Liver (tissue), 9 donors: ENCODE data around the gene RXFP3. TPM values are rescaled to one million over a fixed set of nuclear protein-coding genes. Genes with fewer than 3 reads are reported as not detected.

ENCODE experiments used
- DNase-seq: peaks from one replicate; pipeline ENCODE4 v3.0.0-alpha.2; 2017; ENCODE audit warnings: low spot score
- H3K27ac ChIP-seq, 2 donors: one replicate each; pipeline ENCODE4 v1.7.0; 2013; ENCODE audit warnings: inconsistent platforms in 2 of 2, low read length in 2 of 2, control low read depth in 1 of 2, low read depth in 1 of 2, mild to moderate bottlenecking in 1 of 2
- H3K27me3 ChIP-seq, 4 donors: one replicate each; pipeline versions ENCODE4 v1.6.1 to v1.7.0; 2013; ENCODE audit warnings: low read length in 3 of 4, inconsistent platforms in 1 of 4, mild to moderate bottlenecking in 1 of 4, moderate library complexity in 1 of 4; ENCODE audit not compliant: control insufficient read depth in 4 of 4, insufficient read depth in 4 of 4
- H3K36me3 ChIP-seq, 4 donors: one replicate each; pipeline versions ENCODE4 v1.6.1 to v1.7.0; 2013; ENCODE audit warnings: low read length in 3 of 4, mild to moderate bottlenecking in 3 of 4, low read depth in 1 of 4, moderate library complexity in 1 of 4; ENCODE audit not compliant: control insufficient read depth in 4 of 4, insufficient read depth in 3 of 4
- H3K4me1 ChIP-seq, 4 donors: one replicate each; pipeline versions ENCODE4 v1.6.1 to v1.7.0; 2013; ENCODE audit warnings: low read length in 3 of 4, mild to moderate bottlenecking in 3 of 4, moderate library complexity in 1 of 4; ENCODE audit not compliant: control insufficient read depth in 4 of 4, insufficient read depth in 4 of 4
- H3K4me3 ChIP-seq, 3 donors: one replicate each; pipeline versions ENCODE4 v1.6.1 to v1.7.0; 2013; ENCODE audit warnings: low read length in 3 of 3, control low read depth in 1 of 3, low read depth in 1 of 3, mild to moderate bottlenecking in 1 of 3
- H3K9ac ChIP-seq, 2 donors: one replicate each; pipeline ENCODE4 v1.7.0; 2013; ENCODE audit warnings: low read length in 2 of 2, mild to moderate bottlenecking in 2 of 2, moderate library complexity in 2 of 2, control low read depth in 1 of 2, low read depth in 1 of 2
- H3K9me3 ChIP-seq, 4 donors: one replicate each; pipeline versions ENCODE4 v1.6.1 to v1.7.0; 2013; ENCODE audit warnings: low read length in 3 of 4; ENCODE audit not compliant: control insufficient read depth in 4 of 4
- EGR1 ChIP-seq, 2 donors: IDR thresholded peaks; 2 replicates each; pipeline ENCODE4 v1.6.1; 2016 to 2018; ENCODE audit warnings: antibody characterized with exemption in 2 of 2, low read depth in 2 of 2
- FOXA1 ChIP-seq: IDR thresholded peaks from 2 replicates; pipeline ENCODE4 v1.6.1; 2016; ENCODE audit warnings: antibody characterized with exemption
- FOXA2 ChIP-seq: IDR thresholded peaks from 2 replicates; pipeline ENCODE4 v1.6.1; 2016; ENCODE audit warnings: antibody characterized with exemption
- GABPA ChIP-seq, 2 donors: IDR thresholded peaks in 1 of 2; conservative IDR thresholded peaks in 1 of 2; 2 replicates each; pipeline ENCODE4 v1.6.1; 2016; ENCODE audit warnings: antibody characterized with exemption in 2 of 2, mild to moderate bottlenecking in 1 of 2, moderate library complexity in 1 of 2
- HNF4A ChIP-seq, 2 donors: conservative IDR thresholded peaks; 2 replicates each; pipeline ENCODE4 v1.6.1; 2016; ENCODE audit warnings: antibody characterized with exemption in 2 of 2, mild to moderate bottlenecking in 2 of 2
- HNF4G ChIP-seq: IDR thresholded peaks from 2 replicates; pipeline ENCODE4 v1.6.1; 2016; ENCODE audit warnings: antibody characterized with exemption
- JUND ChIP-seq, 2 donors: IDR thresholded peaks; 2 replicates each; pipeline ENCODE4 v1.6.1; 2016; ENCODE audit warnings: antibody characterized with exemption in 2 of 2
- NR2F2 ChIP-seq: IDR thresholded peaks from 2 replicates; pipeline ENCODE4 v1.6.1; 2016; ENCODE audit warnings: antibody characterized with exemption
- RAD21 ChIP-seq, 2 donors: IDR thresholded peaks; 2 replicates each; pipeline ENCODE4 v1.6.1; 2016; ENCODE audit warnings: antibody characterized with exemption in 2 of 2, mild to moderate bottlenecking in 2 of 2
- RXRA ChIP-seq, 2 donors: IDR thresholded peaks; 2 replicates each; pipeline ENCODE4 v1.6.1; 2017 to 2018; ENCODE audit warnings: antibody characterized with exemption in 2 of 2, mild to moderate bottlenecking in 1 of 2
- SP1 ChIP-seq: IDR thresholded peaks from 2 replicates; pipeline ENCODE4 v1.6.1; 2018; ENCODE audit warnings: antibody characterized with exemption, mild to moderate bottlenecking
- TAF1 ChIP-seq: conservative IDR thresholded peaks from 2 replicates; pipeline ENCODE4 v1.6.1; 2016; ENCODE audit warnings: antibody characterized with exemption, mild to moderate bottlenecking
- YY1 ChIP-seq: IDR thresholded peaks from 2 replicates; pipeline ENCODE4 v1.6.1; 2016; ENCODE audit warnings: antibody characterized with exemption, mild to moderate bottlenecking
- WGBS: extraction: QIAGEN DNeasy Blood & Tissue Kit; methylation state at CpG from one replicate; pipeline ENCODE4 v1.1.7; 2013; 5-methylcytosine and 5-hydroxymethylcytosine counted together
- polyA plus RNA-seq, 2 donors: library from polyadenylated mRNA; stranded (reverse) in 1 of 2; unstranded in 1 of 2; fragments of 200-250 nt in 1 of 2; fragments of >200 nt in 1 of 2; fragmentation: Nextera tagmentation in 1 of 2; extraction: Ambion mirVana in 1 of 2; gene quantifications; one replicate each; pipeline versions ENCODE4 v1.2.1 to v1.2.3, GENCODE V29; 2013 to 2015
- total RNA-seq, 2 donors: library from RNA; depleted of rRNA; stranded (reverse); fragments of >200 nt; gene quantifications; one replicate each; pipeline ENCODE4 v1.2.3, GENCODE V29; 2014
- TF ChIP-seq, protein P1 (sequence below): IDR thresholded peaks from 2 replicates; pipeline ENCODE4 v1.6.1; 2016; ENCODE audit warnings: antibody characterized with exemption
- TF ChIP-seq, protein P2 (sequence below): fragments of 150-350 bp; IDR thresholded peaks from 2 replicates; pipeline ENCODE4 v1.5.1; 2017; ENCODE audit warnings: improper control_type of control experiment, low read depth, low read length; ENCODE audit not compliant: missing input control
- TF ChIP-seq, protein P3 (sequence below): IDR thresholded peaks from 2 replicates; pipeline ENCODE4 v1.6.1; 2016; ENCODE audit warnings: antibody characterized with exemption
- TF ChIP-seq, protein P4 (sequence below): IDR thresholded peaks from 2 replicates; pipeline ENCODE4 v1.6.1; 2016; ENCODE audit warnings: antibody characterized with exemption, mild to moderate bottlenecking
- TF ChIP-seq, protein P5 (sequence below): IDR thresholded peaks from 2 replicates; pipeline ENCODE4 v1.6.1; 2016; ENCODE audit warnings: antibody characterized with exemption
- donor health status: healthy.
- donor health status: healthy.
- donor health status: healthy.
- donor health status: healthy.
- donor health status: healthy.

The RXFP3 gene
- total and polyA plus RNA-seq, 4 donors: not detected

DNA sequence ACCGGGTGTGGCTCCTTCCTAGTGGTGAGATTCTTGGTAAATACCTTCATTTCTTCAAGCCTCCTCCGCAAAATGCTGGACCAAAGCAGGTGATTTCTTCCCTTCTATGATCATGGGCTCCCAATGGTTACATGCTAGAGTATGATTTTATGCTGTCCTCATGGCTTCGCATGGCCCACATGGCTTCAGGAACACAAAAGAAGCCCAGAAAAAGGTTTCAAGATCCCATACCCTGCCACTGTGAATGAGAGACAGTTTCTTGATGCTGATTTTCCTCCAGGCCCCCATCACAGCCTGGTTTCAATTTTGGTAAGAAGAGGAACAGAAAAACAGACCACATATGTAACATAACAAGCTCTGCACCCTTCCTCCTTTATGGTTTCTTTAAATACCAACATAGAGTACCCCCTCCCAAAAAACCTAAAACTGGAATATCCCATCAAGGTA, 2.4 kb upstream of the RXFP3 start:
- peaks cover 5 to 17% (median 11%) of the 10 kb centered on the region in 4 donors for H3K4me1 ChIP-seq
- WGBS: 80% methylated on average over 3 of the region's 3 CpGs
- no peak overlapping the region for H3K4me3 ChIP-seq
- DNase-seq: no peak
- TF ChIP-seq NR2F2: no peak
- TF ChIP-seq, protein P1, sequence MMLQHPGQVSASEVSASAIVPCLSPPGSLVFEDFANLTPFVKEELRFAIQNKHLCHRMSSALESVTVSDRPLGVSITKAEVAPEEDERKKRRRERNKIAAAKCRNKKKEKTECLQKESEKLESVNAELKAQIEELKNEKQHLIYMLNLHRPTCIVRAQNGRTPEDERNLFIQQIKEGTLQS: no peak
- no peak for TF ChIP-seq HNF4A (conservative IDR thresholded peaks at IDR 0.05)
- TF ChIP-seq, protein P2, sequence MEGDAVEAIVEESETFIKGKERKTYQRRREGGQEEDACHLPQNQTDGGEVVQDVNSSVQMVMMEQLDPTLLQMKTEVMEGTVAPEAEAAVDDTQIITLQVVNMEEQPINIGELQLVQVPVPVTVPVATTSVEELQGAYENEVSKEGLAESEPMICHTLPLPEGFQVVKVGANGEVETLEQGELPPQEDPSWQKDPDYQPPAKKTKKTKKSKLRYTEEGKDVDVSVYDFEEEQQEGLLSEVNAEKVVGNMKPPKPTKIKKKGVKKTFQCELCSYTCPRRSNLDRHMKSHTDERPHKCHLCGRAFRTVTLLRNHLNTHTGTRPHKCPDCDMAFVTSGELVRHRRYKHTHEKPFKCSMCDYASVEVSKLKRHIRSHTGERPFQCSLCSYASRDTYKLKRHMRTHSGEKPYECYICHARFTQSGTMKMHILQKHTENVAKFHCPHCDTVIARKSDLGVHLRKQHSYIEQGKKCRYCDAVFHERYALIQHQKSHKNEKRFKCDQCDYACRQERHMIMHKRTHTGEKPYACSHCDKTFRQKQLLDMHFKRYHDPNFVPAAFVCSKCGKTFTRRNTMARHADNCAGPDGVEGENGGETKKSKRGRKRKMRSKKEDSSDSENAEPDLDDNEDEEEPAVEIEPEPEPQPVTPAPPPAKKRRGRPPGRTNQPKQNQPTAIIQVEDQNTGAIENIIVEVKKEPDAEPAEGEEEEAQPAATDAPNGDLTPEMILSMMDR: no peak
- TF ChIP-seq HNF4G: no peak
- no peak for TF ChIP-seq TAF1
- no peak for TF ChIP-seq GABPA (IDR thresholded peaks at IDR 0.05 in 1 of 2, conservative IDR thresholded peaks at IDR 0.05 in 1 of 2)
- TF ChIP-seq, protein P3, sequence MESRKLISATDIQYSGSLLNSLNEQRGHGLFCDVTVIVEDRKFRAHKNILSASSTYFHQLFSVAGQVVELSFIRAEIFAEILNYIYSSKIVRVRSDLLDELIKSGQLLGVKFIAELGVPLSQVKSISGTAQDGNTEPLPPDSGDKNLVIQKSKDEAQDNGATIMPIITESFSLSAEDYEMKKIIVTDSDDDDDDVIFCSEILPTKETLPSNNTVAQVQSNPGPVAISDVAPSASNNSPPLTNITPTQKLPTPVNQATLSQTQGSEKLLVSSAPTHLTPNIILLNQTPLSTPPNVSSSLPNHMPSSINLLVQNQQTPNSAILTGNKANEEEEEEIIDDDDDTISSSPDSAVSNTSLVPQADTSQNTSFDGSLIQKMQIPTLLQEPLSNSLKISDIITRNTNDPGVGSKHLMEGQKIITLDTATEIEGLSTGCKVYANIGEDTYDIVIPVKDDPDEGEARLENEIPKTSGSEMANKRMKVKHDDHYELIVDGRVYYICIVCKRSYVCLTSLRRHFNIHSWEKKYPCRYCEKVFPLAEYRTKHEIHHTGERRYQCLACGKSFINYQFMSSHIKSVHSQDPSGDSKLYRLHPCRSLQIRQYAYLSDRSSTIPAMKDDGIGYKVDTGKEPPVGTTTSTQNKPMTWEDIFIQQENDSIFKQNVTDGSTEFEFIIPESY: no peak
- H3K9ac ChIP-seq: no peak overlapping the region
- H3K27me3 ChIP-seq: peaks cover 3 to 13% (median 6%) of the 10 kb centered on the region in 4 donors
- H3K36me3 ChIP-seq: no peaks in the 10 kb centered on the region
- no peak overlapping the region for H3K27ac ChIP-seq
- H3K9me3 ChIP-seq: no peaks in the 10 kb centered on the region

DNA sequence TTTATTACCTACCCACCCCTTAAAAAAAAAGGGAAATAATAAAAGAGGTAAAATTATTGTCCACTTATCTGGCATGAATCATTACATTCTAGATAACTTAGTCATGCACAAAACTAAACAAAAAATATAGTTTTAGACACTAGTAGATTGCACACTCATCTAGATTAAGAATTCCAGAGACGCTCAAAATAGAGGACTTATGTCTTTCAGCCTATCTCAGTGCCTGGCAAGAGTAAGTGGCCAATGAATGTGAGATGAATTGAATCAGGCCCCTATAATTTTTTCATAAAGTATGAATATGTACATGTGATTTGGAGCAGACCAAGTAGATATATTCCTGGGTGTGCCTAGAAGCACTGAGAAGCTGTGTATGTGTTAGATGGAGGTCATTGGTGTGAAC, 2.0 kb upstream of the RXFP3 start:
- peaks cover 3 to 13% (median 7%) of the 10 kb centered on the region in 4 donors for H3K27me3 ChIP-seq
- no peaks in the 10 kb centered on the region for H3K9me3 ChIP-seq
- no peak overlapping the region for H3K9ac ChIP-seq
- no peaks in the 10 kb centered on the region for H3K36me3 ChIP-seq
- TF ChIP-seq FOXA1 (no peak), SP1 (no peak), RXRA (IDR thresholded peaks at IDR 0.05) (no peak), RAD21 (IDR thresholded peaks at IDR 0.05) (no peak), TAF1 (no peak), JUND (IDR thresholded peaks at IDR 0.05) (no peak), HNF4A (conservative IDR thresholded peaks at IDR 0.05) (no peak), FOXA2 (no peak), HNF4G (no peak), NR2F2 (no peak), GABPA (IDR thresholded peaks at IDR 0.05 in 1 of 2, conservative IDR thresholded peaks at IDR 0.05 in 1 of 2) (no peak), EGR1 (IDR thresholded peaks at IDR 0.05; ENCODE audit: low read depth in 2 of 2) (no peak), YY1 (no peak)
- TF ChIP-seq, protein P3: no peak
- TF ChIP-seq, protein P2: no peak
- TF ChIP-seq, protein P4, sequence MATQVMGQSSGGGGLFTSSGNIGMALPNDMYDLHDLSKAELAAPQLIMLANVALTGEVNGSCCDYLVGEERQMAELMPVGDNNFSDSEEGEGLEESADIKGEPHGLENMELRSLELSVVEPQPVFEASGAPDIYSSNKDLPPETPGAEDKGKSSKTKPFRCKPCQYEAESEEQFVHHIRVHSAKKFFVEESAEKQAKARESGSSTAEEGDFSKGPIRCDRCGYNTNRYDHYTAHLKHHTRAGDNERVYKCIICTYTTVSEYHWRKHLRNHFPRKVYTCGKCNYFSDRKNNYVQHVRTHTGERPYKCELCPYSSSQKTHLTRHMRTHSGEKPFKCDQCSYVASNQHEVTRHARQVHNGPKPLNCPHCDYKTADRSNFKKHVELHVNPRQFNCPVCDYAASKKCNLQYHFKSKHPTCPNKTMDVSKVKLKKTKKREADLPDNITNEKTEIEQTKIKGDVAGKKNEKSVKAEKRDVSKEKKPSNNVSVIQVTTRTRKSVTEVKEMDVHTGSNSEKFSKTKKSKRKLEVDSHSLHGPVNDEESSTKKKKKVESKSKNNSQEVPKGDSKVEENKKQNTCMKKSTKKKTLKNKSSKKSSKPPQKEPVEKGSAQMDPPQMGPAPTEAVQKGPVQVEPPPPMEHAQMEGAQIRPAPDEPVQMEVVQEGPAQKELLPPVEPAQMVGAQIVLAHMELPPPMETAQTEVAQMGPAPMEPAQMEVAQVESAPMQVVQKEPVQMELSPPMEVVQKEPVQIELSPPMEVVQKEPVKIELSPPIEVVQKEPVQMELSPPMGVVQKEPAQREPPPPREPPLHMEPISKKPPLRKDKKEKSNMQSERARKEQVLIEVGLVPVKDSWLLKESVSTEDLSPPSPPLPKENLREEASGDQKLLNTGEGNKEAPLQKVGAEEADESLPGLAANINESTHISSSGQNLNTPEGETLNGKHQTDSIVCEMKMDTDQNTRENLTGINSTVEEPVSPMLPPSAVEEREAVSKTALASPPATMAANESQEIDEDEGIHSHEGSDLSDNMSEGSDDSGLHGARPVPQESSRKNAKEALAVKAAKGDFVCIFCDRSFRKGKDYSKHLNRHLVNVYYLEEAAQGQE: no peak
- TF ChIP-seq, protein P1: no peak
- TF ChIP-seq, protein P5, sequence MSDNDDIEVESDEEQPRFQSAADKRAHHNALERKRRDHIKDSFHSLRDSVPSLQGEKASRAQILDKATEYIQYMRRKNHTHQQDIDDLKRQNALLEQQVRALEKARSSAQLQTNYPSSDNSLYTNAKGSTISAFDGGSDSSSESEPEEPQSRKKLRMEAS: no peak
- no peak overlapping the region for H3K27ac ChIP-seq
- DNase-seq: no peak
- H3K4me1 ChIP-seq: peaks cover 5 to 17% (median 11%) of the 10 kb centered on the region in 4 donors
- H3K4me3 ChIP-seq: no peak overlapping the region
- WGBS: 76% methylated on average over 1 of the region's 1 CpG
